GM18505 (cell line): Measurements from ENCODE around the gene ACTL8.

ENCODE experiments used
- ATAC-seq: cut with Tn5 transposase; IDR thresholded peaks from one replicate; pipeline ENCODE4 v1.9.1; 2021; ENCODE audit not compliant: unreplicated experiment
- POLR2A ChIP-seq: IDR thresholded peaks from 4 replicates; pipeline ENCODE4 v1.6.1; 2011; ENCODE audit warnings: borderline replicate concordance; ENCODE audit not compliant: insufficient read depth, insufficient read length; ENCODE audit errors: extremely low read depth

Gene ACTL8

DNA sequence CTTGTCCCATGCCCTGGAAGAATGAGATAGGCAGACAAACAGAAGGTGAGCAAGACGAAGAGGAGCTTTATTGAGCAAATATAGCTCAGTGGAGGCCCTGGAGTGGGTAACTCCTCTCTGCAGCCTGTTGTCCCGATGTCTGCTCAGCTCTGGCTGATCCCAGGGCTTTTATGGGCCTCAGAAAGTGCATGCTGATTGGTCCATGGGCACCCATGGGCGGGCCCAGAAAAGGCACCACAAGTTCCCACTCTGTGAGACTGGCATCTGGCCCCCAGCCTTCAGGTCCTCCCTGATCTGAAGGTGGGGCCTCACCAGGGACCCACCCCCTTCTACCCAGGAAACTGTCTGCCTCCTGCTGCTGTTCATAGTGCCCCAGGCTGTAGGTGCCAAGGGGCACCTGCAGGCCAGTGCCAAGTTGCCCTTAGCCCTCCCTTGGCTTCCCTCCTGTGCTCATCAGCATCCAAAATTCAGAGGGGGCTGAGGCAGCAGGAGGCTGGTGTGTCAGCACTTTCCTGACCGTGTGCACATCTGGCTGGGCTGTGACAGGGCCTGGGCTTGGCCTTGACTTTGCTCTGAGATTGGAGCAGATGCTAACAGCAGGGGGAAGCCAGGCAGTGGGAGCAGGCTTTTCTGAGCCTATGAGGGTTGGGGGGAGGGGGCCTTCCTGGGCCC lies 35.4 kb downstream of the ACTL8 start:
- no peak for TF ChIP-seq POLR2A
- no peak for ATAC-seq

DNA sequence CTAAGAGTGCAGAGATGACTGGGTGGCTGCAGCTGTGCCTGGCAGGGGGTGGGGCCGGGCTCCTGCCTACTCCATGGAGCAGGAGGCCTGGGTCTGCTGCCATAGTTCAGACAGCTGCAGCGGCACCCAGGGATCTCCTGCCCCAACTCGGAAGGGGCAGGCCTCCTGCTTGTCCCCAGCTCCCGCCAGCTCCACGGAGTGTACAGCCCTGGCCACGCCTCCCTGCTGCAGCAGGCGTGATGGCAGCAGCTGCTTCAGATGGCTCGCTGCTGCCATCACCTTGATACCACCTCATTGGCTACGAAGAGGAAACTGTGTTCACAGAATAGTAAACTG lies 35.9 kb downstream of the ACTL8 start:
- no peak for ATAC-seq
- no peak for TF ChIP-seq POLR2A

DNA sequence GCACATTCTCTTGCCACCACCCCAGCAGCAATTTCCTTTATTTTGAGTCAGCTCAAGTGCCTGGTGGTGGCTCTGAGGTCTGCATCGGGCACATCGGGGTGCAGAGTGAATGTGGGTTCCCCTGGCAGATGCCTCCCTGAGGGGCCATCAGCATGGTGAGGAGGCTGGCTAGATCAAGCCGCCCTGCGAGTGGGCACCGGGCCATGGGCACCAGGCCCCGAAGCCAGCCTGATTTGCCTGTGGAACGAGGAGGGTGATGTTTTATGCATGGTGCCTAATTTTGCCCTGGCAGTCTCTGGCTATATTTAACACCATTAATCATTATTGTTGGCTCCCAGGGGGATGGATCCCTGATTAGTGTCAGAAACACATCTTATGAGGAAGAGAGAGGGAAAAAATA lies 36.3 kb downstream of the ACTL8 start:
- TF ChIP-seq POLR2A, result no peak
- no peak for ATAC-seq

DNA sequence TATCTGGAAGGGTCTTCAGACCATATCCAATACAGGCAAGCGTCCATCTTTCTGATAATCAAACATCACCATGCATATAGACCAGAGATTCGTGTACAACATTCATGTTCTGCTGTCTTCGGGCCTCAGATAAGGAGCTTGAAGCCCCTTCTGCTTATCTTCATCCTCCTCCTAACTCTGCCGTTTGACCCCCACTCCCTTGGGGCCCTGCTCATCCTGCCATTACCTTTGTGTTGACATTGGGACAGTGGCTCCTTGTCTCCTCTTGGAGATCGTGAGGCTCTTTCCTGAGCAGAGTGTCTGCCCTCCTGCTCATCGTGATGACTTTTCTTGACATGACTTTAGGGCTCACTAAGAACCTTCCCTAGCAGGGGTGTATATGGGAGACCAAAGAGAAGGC lies 37.3 kb downstream of the ACTL8 start:
- no peak for TF ChIP-seq POLR2A

DNA sequence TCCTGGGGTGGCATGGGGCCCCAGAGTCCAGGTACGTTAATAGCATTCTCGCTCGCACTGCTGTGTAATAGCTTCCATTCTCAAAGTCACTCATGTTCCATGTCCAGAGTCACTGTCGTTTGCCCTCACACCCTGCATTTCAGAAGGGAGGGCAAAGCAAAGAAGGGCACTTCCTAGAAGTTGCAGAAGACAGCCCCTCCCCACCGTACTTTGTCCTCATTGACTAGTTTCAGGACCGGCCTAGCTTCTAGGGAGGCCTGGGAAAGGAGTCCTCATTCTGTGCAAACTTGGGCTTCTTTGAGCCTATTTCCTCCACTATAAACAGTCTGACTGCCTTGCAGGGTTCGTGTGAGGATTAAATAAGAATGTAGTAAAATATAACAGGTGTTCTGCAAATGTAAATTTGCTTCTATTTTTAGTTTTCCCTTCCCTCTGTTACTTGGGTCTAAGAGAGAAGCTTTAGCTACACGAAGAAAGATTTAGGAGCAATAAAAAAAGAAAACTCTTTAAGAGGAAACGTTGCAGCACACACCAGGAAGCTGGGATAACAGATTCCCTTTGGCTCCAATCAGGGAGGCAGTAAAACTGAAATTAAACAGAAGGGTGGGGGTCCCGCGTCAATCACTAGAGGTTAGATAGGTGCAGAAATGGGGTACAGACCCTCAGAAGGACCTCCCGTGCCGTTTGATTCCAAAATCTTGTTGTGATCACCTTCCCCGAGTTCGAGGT lies 40.1 kb downstream of the ACTL8 start:
- ATAC-seq, result no peak
- TF ChIP-seq POLR2A, result no peak

More for the DNA sequence above, 37.3 kb downstream of the ACTL8 start:
- ATAC-seq, result no peak

DNA sequence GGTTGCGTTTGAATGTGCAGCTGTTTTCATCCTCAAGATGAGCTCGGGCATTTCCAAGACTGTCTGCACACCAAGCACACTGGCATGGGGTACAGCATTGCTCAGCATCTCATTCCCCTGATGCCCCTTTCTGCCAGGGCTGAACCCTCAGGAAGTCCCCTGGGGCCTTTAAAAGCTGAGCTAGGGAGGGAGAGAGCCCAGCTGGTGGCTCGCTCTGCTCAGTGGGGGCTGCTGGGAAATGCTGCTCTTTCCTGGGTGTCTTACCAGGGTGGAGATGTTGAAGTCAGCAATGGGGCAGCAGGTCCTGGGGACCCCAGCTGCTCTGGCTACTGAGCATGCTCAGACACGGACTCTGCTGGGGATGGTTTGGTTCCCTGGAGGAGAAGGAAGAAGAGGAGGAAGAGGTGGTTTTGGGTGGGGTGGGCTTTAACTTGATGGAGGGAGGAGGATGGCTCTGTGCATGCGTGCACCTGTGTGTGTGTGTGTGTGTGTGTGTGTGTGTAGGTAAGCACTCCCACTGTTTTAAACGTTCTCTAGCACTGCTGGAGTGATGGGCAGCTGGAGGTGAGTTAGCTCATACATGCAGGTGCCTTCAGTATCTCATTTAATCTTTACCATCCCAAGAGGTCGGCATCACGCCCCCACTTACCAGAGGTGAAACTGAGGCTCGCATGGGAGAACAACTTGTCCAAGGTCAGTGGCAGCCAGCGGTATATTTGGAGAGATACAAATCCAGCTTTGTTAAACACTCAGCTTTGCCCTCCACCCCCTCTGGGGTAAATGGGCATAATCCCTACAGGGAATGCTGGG lies 40.9 kb downstream of the ACTL8 start:
- TF ChIP-seq POLR2A, result no peak
- no peak for ATAC-seq

DNA sequence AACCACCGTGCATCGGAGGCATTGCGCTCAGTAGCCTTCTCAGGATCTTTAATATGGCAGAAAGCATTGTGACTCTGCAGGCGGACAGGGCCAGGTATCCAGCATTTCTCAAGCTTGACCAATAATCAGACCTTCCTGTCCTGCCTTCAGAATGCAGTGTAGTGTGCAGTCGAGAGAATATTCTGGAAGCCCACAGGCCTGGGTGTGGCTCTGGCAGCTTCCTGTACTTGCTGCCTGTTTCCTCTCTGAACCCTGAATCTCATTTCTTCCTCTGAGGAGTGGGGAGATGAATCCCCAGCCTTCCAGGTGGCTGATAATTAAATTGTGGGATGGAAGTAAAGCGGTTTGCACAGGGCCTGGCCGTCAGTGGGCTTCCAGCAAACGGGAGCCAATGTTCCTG lies 42.3 kb downstream of the ACTL8 start:
- TF ChIP-seq POLR2A, result no peak
- no peak for ATAC-seq

DNA sequence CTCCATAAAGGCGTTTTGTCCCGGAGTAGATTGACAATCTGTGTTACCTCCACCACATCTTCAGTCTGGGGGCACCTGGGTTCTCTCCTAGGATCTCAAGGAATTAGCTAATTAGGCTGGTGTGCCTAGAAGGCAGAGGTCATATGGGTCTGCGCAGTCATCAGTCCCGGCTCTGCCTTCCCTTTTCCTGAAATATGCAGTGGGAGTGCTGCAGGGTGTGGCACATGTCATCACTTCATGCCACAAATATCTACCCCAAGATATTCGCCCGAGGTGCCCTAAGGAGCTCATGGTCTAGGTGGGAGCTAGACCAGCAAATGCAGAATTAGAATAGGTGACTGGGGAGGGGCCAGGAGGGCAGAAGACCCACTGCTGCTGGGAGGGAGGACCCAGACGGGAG lies 42.9 kb downstream of the ACTL8 start:
- no peak for TF ChIP-seq POLR2A
- ATAC-seq, result no peak

DNA sequence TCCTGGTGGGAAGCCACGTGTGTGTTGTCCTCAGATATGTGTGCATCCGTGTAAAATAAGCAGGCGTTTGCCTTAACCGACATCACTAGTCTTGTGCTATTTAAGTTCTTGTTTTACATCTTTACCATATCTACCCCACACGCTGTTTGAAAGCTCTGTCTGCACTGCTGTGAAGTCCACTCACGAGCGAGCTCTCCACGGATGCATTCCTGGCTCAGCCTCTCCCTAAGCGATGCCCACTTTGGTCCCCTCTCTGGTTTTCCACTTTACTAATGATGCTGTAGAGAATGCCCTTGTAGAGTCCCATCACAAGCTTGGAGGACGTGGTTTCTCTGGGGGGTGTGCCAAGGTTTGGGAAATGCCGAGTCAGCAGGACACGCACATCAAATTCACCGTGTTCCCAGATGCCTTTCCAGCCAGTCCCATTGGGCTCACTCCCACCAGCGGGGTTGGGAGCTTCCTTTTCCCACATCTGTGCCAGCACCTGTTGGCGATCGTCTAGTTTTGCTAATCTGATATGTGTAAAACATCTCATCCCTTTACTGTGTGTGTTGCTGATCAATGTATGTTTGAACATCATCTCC lies 43.8 kb downstream of the ACTL8 start:
- no peak for TF ChIP-seq POLR2A
- ATAC-seq, result no peak

DNA sequence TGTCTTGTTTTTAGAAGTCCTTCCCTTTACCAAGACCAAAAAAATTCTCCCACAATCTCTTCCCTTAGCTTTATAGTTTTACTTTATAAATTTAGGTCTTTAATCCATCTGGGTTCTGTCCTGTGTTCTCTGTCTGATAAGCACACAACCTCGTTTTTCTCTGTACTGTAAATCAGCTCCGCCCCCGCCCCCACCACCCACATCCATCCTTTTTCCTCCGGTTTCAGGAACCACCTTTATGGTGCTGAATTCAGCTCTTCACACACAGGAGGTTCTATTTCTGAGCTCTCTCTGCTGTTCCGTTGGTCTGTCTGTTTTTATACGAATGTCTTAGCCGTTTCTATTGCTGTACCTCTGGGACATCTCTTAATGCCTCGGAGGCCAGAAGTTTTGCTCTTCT lies 44.5 kb downstream of the ACTL8 start:
- no peak for TF ChIP-seq POLR2A
- no peak for ATAC-seq

DNA sequence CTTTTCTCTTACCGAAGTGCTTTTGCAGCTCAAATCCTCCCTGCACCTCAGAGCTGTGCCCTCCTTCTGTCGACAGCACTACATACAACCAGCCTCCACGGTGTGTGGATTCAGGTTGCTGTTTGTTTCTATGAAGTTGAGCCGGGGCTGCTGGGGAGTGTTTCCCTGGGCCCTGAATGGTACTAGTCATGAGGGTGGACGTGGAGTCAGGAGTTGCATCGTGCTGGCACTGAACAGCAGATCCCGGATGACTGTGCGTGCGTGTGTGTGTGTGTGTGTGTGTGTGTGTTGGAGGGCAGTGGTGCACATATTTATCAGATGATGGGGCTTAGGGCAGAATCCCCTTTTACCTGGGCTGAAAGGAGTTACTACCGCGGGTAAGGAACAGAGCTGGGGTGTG lies 47.0 kb downstream of the ACTL8 start:
- ATAC-seq, result no peak
- no peak for TF ChIP-seq POLR2A

DNA sequence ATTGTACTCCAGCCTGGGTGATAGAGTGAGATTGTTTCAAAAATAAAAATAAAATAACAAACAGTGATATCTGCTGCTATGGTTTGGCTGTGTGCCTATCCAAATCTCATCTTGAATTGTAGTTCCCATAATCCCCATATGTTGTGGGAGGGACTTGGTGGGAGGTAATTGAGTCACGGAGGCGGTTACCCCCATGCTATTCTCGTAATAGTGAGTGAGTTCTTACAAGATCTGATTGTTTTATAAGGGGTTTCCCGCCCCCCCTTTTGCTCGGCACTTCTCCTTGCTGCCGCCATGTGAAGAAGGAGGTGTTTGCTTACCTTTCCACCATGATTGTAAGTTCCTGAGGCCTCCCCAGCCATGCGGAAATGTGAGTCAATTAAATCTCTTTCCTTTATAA lies 47.8 kb downstream of the ACTL8 start:
- ATAC-seq, result no peak
- no peak for TF ChIP-seq POLR2A

DNA sequence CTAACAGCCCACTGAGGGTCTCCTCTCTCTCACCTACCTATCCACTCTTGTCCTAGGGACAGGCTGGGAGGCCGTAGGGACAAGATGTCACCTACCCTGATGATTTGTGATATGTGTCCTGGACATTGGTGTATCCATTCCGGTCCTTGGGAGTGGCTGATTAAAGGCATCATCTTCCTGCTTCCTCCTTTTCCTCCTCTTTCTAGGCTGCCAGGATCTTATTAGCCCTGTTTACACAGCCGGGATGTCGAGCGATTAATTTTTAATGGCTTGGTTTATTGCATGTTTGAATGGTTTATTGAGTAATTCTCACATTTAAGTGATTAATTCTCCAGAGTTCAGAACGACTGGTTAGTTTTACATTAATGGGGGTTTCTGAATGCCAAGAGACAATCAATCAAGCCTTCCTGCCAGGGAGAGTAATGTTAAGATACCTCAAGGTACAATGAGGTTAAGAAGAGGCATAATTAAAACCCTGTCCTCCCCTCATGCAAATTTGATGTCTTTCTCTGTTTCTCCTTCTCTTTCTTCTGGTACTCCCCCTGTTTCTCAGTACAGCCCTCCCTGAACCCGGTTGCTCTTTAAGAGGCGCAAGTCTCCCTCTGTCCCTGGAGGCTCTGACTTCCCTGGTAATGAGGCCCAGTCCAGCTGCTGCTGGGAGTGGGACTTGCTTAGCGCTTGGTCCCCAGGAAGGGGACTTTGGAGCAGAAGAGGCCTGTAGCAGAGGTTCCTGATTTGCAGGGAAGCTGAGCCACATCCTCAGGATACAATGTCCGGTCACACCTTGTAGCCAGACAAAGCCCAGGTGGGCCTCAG lies 50.9 kb downstream of the ACTL8 start:
- ATAC-seq, result no peak
- TF ChIP-seq POLR2A, result no peak
